ENCODE data around the gene NUBP2. TPM values are rescaled to one million over a fixed set of nuclear protein-coding genes. Genes with fewer than 3 reads are reported as not detected.

The NUBP2 gene
- total and polyA plus RNA-seq, 10 of the 15 experiments (the other 5 are each of a cell fraction or from before 2014, with no cell fraction given), result 1.9 to 129 (median 51.7) TPM

DNA sequence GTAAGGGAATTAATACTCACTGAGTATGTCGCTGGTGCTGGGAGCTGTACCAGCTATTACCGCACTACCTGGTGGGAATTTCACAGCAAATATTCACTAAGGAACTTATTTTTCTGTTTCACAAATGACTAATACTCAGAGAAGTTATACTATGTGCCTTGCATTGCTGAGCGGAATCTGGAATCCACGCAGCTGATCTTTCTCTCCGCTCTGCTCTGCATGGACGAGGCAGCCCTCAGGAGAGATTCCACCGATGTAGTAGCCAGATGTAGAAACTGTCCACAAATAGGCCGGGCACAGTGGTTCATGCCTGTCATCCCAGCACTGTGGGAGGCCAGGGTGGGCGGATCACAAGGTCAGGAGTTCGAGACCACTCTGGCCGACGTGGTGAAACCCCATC lies 28.6 kb upstream of the NUBP2 start:
- in situ Hi-C loops (cut with MboI), result no loop called here
- RAD21 ChIA-PET (ENCODE audit: unreplicated experiment), result no interaction called here

GRCh38 chr16:1757714-1758461 lies 24.9 kb upstream of the NUBP2 start:
- TF ChIP-seq POLR2A (IDR thresholded peaks at IDR 0.05; ENCODE audit: low read depth, low read length) (peak; percentile 35; the same call in 1 of the 2 replicates), CBFB (IDR thresholded peaks at IDR 0.05; ENCODE audit: low read depth) (no peak), MEF2B (IDR thresholded peaks at IDR 0.05; ENCODE audit: partially characterized antibody, poor library complexity, severe bottlenecking) (no peak)
- Histone ChIP-seq H3K27me3 (replicated peaks in 1 of 2; ENCODE audit: control insufficient read depth in 2 of 2, insufficient read depth in 2 of 2, low read length in 1 of 2) (no peaks in the 10 kb centered on the region), H3K4me1 (ENCODE audit: control insufficient read depth, insufficient read depth, low read length) (no peaks in the 10 kb centered on the region), H4K20me1 (ENCODE audit: control insufficient read depth, insufficient read depth) (no peaks in the 10 kb centered on the region), H2AFZ (ENCODE audit: control insufficient read depth, low read depth, low read length) (no peak overlapping the region), H3K9me3 (replicated peaks; ENCODE audit: control insufficient read depth, insufficient read depth, low read length) (no peaks in the 10 kb centered on the region), H3K4me2 (ENCODE audit: control insufficient read depth, insufficient read depth) (no peak overlapping the region), H3K27ac (ENCODE audit: control insufficient read depth, insufficient read depth) (no peak overlapping the region), H3K9ac (ENCODE audit: control insufficient read depth, insufficient read depth, low read length) (no peak overlapping the region), H3K4me3 (no peak overlapping the region), H3K36me3 (ENCODE audit: control insufficient read depth in 2 of 2, insufficient read depth in 2 of 2, low read length in 1 of 2) (peaks cover 0 to 6% of the 10 kb centered on the region in 2 experiments; a peak in 3 of 4 replicates), H3K79me2 (ENCODE audit: control insufficient read depth, insufficient read depth, low read length) (no peaks in the 10 kb centered on the region)
- FAIRE-seq (no peak), ATAC-seq (no peak), DNase-seq (ENCODE audit: low read depth, low spot score) (no peak)
- BruUV-seq (replicated peaks), result no TSS peak
- 93% methylated on average over 37 of the region's 37 CpGs for WGBS (ENCODE audit: insufficient coverage, insufficient replicate concordance, low lambda C conversion rate, missing lambda C conversion rate)
- SMC1A ChIA-PET (ENCODE audit: uncharacterized antibody, unreplicated experiment), result no interaction called here
- RAD21 ChIA-PET (ENCODE audit: unreplicated experiment), result no interaction called here
- CTCF ChIA-PET, result no interaction called here
- in situ Hi-C loops (cut with MboI), result no loop called here
- intact Hi-C loops (cut with micrococcal nuclease; ENCODE audit: unreplicated experiment), result no loop called here
- POLR2A ChIA-PET, result no interaction called here

More for the DNA sequence above, 28.6 kb upstream of the NUBP2 start:
- ChIA-PET CTCF (interaction anchor here (0.6 kb wide), 1 partner anchor 387 kb away, joined by 3 read pairs; no protein-coding TSS in a partner anchor), SMC1A (ENCODE audit: uncharacterized antibody, unreplicated experiment) (interaction anchor here (1.1 kb wide), 1 partner anchor 31 kb away, joined by 3 read pairs; no protein-coding TSS in a partner anchor), POLR2A (interaction anchor here (0.7 kb wide), 1 partner anchor 443 kb away, joined by 3 read pairs; no protein-coding TSS in a partner anchor)
- H3K9ac ChIP-seq (ENCODE audit: control insufficient read depth, insufficient read depth, low read length), result no peak overlapping the region
- FAIRE-seq (no peak), ATAC-seq (no peak), DNase-seq (ENCODE audit: low read depth, low spot score) (no peak)
- TF ChIP-seq, protein P1, sequence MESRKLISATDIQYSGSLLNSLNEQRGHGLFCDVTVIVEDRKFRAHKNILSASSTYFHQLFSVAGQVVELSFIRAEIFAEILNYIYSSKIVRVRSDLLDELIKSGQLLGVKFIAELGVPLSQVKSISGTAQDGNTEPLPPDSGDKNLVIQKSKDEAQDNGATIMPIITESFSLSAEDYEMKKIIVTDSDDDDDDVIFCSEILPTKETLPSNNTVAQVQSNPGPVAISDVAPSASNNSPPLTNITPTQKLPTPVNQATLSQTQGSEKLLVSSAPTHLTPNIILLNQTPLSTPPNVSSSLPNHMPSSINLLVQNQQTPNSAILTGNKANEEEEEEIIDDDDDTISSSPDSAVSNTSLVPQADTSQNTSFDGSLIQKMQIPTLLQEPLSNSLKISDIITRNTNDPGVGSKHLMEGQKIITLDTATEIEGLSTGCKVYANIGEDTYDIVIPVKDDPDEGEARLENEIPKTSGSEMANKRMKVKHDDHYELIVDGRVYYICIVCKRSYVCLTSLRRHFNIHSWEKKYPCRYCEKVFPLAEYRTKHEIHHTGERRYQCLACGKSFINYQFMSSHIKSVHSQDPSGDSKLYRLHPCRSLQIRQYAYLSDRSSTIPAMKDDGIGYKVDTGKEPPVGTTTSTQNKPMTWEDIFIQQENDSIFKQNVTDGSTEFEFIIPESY (IDR thresholded peaks at IDR 0.05), result no peak
- no peak for TF ChIP-seq PAX5 (IDR thresholded peaks at IDR 0.05; ENCODE audit: borderline replicate concordance, low read depth, low read length)
- WGBS (ENCODE audit: insufficient coverage, insufficient replicate concordance, low lambda C conversion rate, missing lambda C conversion rate), result 95% methylated on average over 12 of the region's 12 CpGs
- H3K27ac ChIP-seq (ENCODE audit: control insufficient read depth, insufficient read depth), result no peak overlapping the region
- intact Hi-C loops (cut with micrococcal nuclease; ENCODE audit: unreplicated experiment), result no loop called here
- no peaks in the 10 kb centered on the region for H3K27me3 ChIP-seq (replicated peaks in 1 of 2; ENCODE audit: control insufficient read depth in 2 of 2, insufficient read depth in 2 of 2, low read length in 1 of 2)
- H3K4me3 ChIP-seq, result no peak overlapping the region
- H2AFZ ChIP-seq (ENCODE audit: control insufficient read depth, low read depth, low read length), result no peak overlapping the region
- H3K4me2 ChIP-seq (ENCODE audit: control insufficient read depth, insufficient read depth), result no peak overlapping the region
- H4K20me1 ChIP-seq (ENCODE audit: control insufficient read depth, insufficient read depth), result no peaks in the 10 kb centered on the region
- H3K36me3 ChIP-seq (ENCODE audit: control insufficient read depth in 2 of 2, insufficient read depth in 2 of 2, low read length in 1 of 2), result peaks cover 5 to 8% of the 10 kb centered on the region in 2 experiments
- no TSS peak for BruUV-seq (replicated peaks)
- H3K4me1 ChIP-seq (ENCODE audit: control insufficient read depth, insufficient read depth, low read length), result no peaks in the 10 kb centered on the region
- H3K9me3 ChIP-seq (replicated peaks; ENCODE audit: control insufficient read depth, insufficient read depth, low read length), result no peaks in the 10 kb centered on the region
- no peaks in the 10 kb centered on the region for H3K79me2 ChIP-seq (ENCODE audit: control insufficient read depth, insufficient read depth, low read length)
